GM12874 (cell line): ENCODE measurements around the gene SOX15.

ENCODE experiments used
- CTCF ChIP-seq: IDR thresholded peaks from 2 replicates; pipeline ENCODE4 v1.5.1; 2011; ENCODE audit warnings: low read depth, mild to moderate bottlenecking, control low read depth, low read length, moderate library complexity; ENCODE audit not compliant: insufficient read depth

SOX15 gene

DNA sequence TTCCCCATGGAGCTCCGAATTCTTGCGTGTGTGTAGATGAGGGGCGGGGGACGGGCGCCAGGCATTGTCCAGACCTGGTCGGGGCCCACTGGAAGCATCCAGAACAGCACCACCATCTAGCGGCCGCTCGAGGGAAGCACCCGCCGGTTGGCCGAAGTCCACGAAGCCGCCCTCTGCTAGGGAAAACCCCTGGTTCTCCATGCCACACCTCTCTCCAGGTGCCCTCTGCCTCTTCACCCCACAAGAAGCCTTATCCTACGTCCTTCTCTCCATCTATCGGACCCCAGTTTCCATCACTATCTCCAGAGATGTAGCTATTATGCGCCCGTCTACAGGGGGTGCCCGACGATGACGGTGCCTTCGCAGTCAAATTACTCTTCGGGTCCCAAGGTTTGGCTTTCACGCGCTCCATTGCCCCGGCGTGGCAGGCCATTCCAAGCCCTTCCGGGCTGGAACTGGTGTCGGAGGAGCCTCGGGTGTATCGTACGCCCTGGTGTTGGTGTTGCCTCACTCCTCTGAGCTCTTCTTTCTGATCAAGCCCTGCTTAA is 28.8 kb downstream of the SOX15 start:
- peak; percentile 96 for TF ChIP-seq CTCF

DNA sequence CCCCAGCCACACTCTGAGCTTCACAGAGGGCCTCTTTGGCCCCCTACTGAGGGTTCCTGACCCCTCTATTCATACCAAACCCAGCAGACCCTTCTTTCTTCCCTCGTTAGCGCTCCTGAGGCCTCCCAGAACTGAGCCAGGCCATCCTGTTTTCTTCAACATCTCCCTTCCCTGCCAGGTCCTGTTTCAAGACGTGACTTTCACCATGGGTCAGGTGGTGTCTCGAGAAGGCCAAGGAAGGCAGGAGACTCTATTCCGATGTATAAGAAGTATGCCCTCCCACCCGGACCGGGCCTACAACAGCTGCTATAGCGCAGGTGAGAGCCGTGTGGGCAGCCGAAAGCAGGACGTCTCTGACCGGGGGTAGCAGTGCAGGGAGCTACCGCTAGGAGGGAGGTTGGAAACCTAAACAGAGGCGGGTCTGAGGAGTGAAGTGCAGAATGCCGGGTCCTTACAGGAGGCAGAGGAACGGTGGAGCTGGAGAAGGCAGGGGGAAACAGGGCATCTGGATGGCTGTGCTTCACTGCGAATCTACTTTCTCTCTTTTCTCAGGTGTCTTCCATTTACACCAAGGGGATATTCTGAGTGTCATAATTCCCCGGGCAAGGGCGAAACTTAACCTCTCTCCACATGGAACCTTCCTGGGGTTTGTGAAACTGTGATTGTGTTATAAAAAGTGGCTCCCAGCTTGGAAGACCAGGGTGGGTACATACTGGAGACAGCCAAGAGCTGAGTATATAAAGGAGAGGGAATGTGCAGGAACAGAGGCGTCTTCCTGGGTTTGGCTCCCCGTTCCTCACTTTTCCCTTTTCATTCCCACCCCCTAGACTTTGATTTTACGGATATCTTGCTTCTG is 29.5 kb downstream of the SOX15 start:
- peak; percentile 90 for TF ChIP-seq CTCF

DNA sequence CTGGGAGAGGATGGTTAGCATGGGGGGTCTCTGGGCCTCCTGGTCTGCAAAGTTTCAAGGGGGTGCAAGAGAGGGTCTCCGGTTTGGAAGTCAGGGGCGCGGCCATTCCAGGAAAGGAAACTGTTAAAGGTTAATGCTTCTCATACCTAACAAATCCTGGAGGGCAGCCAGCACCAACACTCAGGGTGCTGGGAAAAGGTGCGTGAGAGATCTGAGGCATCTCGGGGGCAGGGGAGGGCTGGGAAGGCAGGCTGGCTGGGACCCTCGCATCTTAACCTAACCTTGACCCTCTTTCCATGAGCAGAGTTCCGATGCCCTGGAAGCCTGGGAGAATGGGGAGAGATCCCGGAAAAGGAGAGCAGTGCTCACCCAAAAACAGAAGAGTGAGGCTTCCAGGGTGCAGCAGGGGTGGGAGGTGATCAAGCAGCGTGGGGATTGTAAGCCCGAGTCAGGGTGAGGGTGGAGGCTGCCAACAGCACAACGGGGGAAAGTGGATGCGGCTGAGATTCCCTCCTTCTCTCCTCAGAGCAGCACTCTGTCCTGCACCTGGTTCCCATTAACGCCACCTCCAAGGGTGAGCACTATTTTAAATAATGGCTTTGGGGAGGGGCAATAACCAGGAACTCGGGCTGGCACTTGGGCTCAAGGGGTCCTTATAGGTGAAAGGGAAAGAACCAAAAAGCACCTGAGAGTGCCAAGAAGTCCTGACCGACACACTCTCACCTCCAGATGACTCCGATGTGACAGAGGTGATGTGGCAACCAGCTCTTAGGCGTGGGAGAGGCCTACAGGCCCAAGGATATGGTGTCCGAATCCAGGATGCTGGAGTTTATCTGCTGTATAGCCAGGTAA is 30.3 kb downstream of the SOX15 start:
- TF ChIP-seq CTCF: no peak

GRCh38 chr17:7558544-7559319 is 31.2 kb downstream of the SOX15 start, which contains the start of gene TNFSF13:
TNFSF13 (plus strand) TSS chr17:7558750; CDS start chr17:7559040, 290 bp downstream.
- TF ChIP-seq CTCF: no peak

DNA sequence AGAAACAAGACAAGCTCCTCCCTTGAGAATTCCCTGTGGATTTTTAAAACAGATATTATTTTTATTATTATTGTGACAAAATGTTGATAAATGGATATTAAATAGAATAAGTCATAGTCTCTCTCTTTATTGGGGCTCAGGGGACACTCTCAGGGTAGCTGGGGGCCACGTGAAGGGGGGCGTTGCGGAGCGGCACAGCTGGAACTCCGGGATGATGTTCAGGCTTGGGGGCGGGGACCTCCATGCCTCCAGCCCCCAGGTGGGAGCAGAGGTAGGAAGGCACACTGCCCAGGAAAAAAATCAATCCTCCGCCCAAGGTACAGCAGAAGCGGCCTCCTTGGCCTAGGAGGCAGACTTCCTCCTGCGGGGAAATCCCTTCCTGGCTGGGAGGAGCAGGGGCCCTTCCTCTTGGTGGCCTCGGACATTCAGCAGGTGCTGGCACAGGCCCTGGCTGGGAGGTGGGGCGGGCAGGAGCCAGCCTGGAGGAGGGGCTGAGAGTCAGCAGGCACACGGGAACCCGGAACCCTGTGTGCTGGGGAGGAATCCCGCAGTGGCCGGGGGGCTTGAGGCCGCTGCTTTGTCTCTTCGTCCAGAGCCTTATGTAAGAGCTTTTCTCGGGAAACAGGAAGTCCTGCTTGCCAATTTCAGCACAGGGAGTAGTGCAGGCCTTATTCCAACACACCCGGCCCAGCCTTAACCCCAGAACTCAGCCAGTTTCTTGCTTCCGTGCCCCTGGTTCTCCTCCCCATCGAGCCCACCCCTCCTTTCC is 31.9 kb downstream of the SOX15 start:
- no peak for TF ChIP-seq CTCF

GRCh38 chr17:7557147-7557764 is 32.6 kb downstream of the SOX15 start:
- TF ChIP-seq CTCF: no peak
